GM12878 (cell line): ENCODE data around the gene NOS1AP.

Experiments used
- ASH2L ChIP-seq: fragments of 300-600, 200-600 bp; sonication (generic); IDR thresholded peaks from 2 replicates; pipeline ENCODE4 v1.6.1; 2017; ENCODE audit warnings: low read depth, mild to moderate bottlenecking, borderline replicate concordance
- ATF2 ChIP-seq: IDR thresholded peaks from 2 replicates; pipeline ENCODE4 v1.6.1; 2012; ENCODE audit warnings: low read length, inconsistent platforms
- EZH2 ChIP-seq: IDR thresholded peaks from 2 replicates; pipeline ENCODE4 v1.6.1; 2012; ENCODE audit warnings: low read depth, mild to moderate bottlenecking, control low read depth, inconsistent platforms, low read length, borderline replicate concordance; ENCODE audit not compliant: control insufficient read depth
- FOXM1 ChIP-seq: IDR thresholded peaks from 2 replicates; pipeline ENCODE4 v1.6.1; 2012; ENCODE audit warnings: low read depth, mild to moderate bottlenecking, inconsistent platforms, low read length, moderate library complexity
- IKZF1 ChIP-seq: fragments of 450-650 bp; conservative IDR thresholded peaks from 2 replicates; pipeline ENCODE4 v1.6.1; 2017; ENCODE audit warnings: antibody characterized with exemption, mild to moderate bottlenecking
- NFIC ChIP-seq: IDR thresholded peaks from 2 replicates; pipeline ENCODE4 v1.6.1; 2012; ENCODE audit warnings: low read depth, mild to moderate bottlenecking, inconsistent platforms, low read length, moderate library complexity
- SIX5 ChIP-seq: IDR thresholded peaks from 2 replicates; pipeline ENCODE4 v1.6.1; 2011; ENCODE audit warnings: mild to moderate bottlenecking, low read depth, low read length, moderate library complexity; ENCODE audit not compliant: severe bottlenecking
- TAF1 ChIP-seq: IDR thresholded peaks from 2 replicates; pipeline ENCODE4 v1.6.1; 2011; ENCODE audit warnings: mild to moderate bottlenecking, low read depth, low read length, borderline replicate concordance
- USF2 ChIP-seq: IDR thresholded peaks from 2 replicates; pipeline ENCODE4 v1.6.1; 2011; ENCODE audit warnings: low read depth, low read length, improper control_type of control experiment, borderline replicate concordance
- TF ChIP-seq, protein P1 (sequence below): IDR thresholded peaks from 2 replicates; pipeline ENCODE4 v1.6.1; 2012; ENCODE audit warnings: improper control_type of control experiment, low read depth, low read length; ENCODE audit not compliant: insufficient replicate concordance
- TF ChIP-seq, protein P2 (sequence below), 3 experiments: IDR thresholded peaks in 2 of 3; conservative IDR thresholded peaks in 1 of 3; 2 replicates each; pipeline ENCODE4 v1.5.1; 2011; ENCODE audit warnings: low read depth in 3 of 3, low read length in 3 of 3, mild to moderate bottlenecking in 3 of 3, control low read depth in 2 of 3, moderate library complexity in 2 of 3, inconsistent platforms in 1 of 3, mixed read lengths in 1 of 3; ENCODE audit not compliant: control insufficient read depth in 2 of 3, insufficient read depth in 1 of 3; ENCODE audit errors: extremely low read depth in 1 of 3

DNA sequence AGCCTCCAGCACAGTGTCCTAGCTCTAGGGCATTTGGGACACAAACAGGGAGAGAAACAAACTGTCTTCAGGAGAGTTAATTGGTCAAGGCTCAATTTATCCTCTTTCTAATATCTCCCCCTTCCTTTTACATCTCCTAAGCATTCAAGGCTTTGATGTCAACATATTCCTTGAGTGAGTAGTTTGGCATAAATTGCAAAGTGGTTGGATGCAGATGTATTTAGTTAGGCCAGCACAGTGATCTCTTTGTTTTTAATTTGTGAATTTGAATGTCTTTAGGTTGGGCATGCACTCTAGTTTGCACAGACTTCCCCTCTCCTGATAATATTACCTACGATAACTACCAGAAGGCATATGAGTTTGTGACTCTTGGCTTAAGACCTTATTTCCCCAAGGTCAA lies 33.3 kb upstream of the NOS1AP start:
- TF ChIP-seq, protein P1, sequence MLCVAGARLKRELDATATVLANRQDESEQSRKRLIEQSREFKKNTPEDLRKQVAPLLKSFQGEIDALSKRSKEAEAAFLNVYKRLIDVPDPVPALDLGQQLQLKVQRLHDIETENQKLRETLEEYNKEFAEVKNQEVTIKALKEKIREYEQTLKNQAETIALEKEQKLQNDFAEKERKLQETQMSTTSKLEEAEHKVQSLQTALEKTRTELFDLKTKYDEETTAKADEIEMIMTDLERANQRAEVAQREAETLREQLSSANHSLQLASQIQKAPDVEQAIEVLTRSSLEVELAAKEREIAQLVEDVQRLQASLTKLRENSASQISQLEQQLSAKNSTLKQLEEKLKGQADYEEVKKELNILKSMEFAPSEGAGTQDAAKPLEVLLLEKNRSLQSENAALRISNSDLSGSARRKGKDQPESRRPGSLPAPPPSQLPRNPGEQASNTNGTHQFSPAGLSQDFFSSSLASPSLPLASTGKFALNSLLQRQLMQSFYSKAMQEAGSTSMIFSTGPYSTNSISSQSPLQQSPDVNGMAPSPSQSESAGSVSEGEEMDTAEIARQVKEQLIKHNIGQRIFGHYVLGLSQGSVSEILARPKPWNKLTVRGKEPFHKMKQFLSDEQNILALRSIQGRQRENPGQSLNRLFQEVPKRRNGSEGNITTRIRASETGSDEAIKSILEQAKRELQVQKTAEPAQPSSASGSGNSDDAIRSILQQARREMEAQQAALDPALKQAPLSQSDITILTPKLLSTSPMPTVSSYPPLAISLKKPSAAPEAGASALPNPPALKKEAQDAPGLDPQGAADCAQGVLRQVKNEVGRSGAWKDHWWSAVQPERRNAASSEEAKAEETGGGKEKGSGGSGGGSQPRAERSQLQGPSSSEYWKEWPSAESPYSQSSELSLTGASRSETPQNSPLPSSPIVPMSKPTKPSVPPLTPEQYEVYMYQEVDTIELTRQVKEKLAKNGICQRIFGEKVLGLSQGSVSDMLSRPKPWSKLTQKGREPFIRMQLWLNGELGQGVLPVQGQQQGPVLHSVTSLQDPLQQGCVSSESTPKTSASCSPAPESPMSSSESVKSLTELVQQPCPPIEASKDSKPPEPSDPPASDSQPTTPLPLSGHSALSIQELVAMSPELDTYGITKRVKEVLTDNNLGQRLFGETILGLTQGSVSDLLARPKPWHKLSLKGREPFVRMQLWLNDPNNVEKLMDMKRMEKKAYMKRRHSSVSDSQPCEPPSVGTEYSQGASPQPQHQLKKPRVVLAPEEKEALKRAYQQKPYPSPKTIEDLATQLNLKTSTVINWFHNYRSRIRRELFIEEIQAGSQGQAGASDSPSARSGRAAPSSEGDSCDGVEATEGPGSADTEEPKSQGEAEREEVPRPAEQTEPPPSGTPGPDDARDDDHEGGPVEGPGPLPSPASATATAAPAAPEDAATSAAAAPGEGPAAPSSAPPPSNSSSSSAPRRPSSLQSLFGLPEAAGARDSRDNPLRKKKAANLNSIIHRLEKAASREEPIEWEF: no peak
- TF ChIP-seq, protein P2, sequence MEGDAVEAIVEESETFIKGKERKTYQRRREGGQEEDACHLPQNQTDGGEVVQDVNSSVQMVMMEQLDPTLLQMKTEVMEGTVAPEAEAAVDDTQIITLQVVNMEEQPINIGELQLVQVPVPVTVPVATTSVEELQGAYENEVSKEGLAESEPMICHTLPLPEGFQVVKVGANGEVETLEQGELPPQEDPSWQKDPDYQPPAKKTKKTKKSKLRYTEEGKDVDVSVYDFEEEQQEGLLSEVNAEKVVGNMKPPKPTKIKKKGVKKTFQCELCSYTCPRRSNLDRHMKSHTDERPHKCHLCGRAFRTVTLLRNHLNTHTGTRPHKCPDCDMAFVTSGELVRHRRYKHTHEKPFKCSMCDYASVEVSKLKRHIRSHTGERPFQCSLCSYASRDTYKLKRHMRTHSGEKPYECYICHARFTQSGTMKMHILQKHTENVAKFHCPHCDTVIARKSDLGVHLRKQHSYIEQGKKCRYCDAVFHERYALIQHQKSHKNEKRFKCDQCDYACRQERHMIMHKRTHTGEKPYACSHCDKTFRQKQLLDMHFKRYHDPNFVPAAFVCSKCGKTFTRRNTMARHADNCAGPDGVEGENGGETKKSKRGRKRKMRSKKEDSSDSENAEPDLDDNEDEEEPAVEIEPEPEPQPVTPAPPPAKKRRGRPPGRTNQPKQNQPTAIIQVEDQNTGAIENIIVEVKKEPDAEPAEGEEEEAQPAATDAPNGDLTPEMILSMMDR (IDR thresholded peaks at IDR 0.05 in 2 of 3, conservative IDR thresholded peaks at IDR 0.05 in 1 of 3; ENCODE audit: control insufficient read depth in 2 of 3, extremely low read depth in 1 of 3, insufficient read depth in 1 of 3, low read depth in 3 of 3, low read length in 3 of 3): no peak
- TF ChIP-seq SIX5 (no peak), TAF1 (no peak), ATF2 (no peak), FOXM1 (no peak), IKZF1 (no peak), USF2 (no peak), NFIC (no peak), EZH2 (no peak), ASH2L (no peak)
